Vagina (tissue), 2 donors: ENCODE results near the gene DPP4. TPM values are rescaled to one million over a fixed set of nuclear protein-coding genes. Genes with fewer than 3 reads are reported as not detected.

Experiments used
- DNase-seq, 2 donors: peaks; one replicate each; pipeline ENCODE4 v3.0.0-alpha.2; 2017; ENCODE audit errors: extremely low spot score in 2 of 2
- H3K27ac ChIP-seq: fragments of 200-600 bp; sonication (generic); one replicate; pipeline ENCODE4 v1.5.1; 2019
- H3K27me3 ChIP-seq: fragments of 200-600 bp; sonication (generic); one replicate; pipeline ENCODE4 v1.5.1; 2019
- H3K36me3 ChIP-seq, 2 donors: fragments of 200-600 bp; sonication (generic); one replicate each; pipeline ENCODE4 v1.5.1; 2017 to 2019
- H3K4me1 ChIP-seq: fragments of 200-600 bp; sonication (generic); one replicate; pipeline ENCODE4 v1.5.1; 2019
- H3K4me3 ChIP-seq, 2 donors: fragments of 200-600 bp; sonication (generic); 1 replicate in 1 of 2; 2 replicates in 1 of 2; pipeline ENCODE4 v1.5.1; 2016 to 2019
- H3K9me3 ChIP-seq: fragments of 200-600 bp; sonication (generic); one replicate; pipeline ENCODE4 v1.5.1; 2019
- POLR2A ChIP-seq, 2 donors: fragments of 450-650 bp; IDR thresholded peaks; one replicate each; pipeline ENCODE4 v1.6.1; 2017; ENCODE audit warnings: antibody characterized with exemption in 2 of 2, mild to moderate bottlenecking in 2 of 2, moderate library complexity in 2 of 2
- POLR2AphosphoS5 ChIP-seq, 2 donors: sonication (generic); formaldehyde crosslinking; IDR thresholded peaks; one replicate each; pipeline ENCODE4 v1.9.0; 2017; ENCODE audit warnings: antibody characterized with exemption in 2 of 2, mild to moderate bottlenecking in 2 of 2, low read depth in 1 of 2; ENCODE audit not compliant: insufficient read depth in 1 of 2
- intact Hi-C: fragments of 100-400 bp; cut with DNase I; formaldehyde crosslinking; loops from one replicate; pipeline ENCODE4 v1.15.1; 2023
- total RNA-seq: library from RNA; depleted of rRNA; stranded (reverse); fragments of >200 nt; gene quantifications from one replicate; pipeline ENCODE4 v1.2.3, GENCODE V29; 2016
- TF ChIP-seq, protein P1 (sequence below), 3 experiments: fragments of 450-650 bp in 2 of 3; fragments of 200-600 bp in 1 of 3; sonication (generic) in 1 of 3; IDR thresholded peaks; one replicate each; pipeline ENCODE4 v1.5.1; 2017 to 2019; ENCODE audit warnings: antibody characterized with exemption in 3 of 3, mild to moderate bottlenecking in 2 of 3, moderate library complexity in 2 of 3

DPP4 gene
- total RNA-seq, 1 donor from 2014 or later = 15.5 TPM

DNA sequence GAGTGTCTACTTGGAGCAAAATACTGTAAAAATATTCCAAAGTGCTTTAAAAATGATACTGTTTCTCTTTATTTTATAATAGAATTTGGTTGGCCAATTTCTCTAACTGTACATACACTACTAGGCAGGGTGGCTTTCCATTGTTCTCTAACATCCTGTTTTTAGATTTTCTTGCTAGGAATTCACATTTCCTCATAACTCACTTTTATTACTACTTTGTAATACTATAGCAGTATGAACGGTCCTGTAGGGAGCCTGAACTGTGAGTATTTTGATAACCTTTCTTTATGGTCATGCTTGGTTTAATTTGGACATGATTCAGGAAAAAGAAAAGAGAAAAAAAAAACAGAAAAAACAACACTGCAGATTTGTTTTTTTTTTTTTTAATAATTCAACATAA lies 40.3 kb upstream of the DPP4 start:
- no peaks in the 10 kb centered on the region for H3K9me3 ChIP-seq
- TF ChIP-seq, protein P1, sequence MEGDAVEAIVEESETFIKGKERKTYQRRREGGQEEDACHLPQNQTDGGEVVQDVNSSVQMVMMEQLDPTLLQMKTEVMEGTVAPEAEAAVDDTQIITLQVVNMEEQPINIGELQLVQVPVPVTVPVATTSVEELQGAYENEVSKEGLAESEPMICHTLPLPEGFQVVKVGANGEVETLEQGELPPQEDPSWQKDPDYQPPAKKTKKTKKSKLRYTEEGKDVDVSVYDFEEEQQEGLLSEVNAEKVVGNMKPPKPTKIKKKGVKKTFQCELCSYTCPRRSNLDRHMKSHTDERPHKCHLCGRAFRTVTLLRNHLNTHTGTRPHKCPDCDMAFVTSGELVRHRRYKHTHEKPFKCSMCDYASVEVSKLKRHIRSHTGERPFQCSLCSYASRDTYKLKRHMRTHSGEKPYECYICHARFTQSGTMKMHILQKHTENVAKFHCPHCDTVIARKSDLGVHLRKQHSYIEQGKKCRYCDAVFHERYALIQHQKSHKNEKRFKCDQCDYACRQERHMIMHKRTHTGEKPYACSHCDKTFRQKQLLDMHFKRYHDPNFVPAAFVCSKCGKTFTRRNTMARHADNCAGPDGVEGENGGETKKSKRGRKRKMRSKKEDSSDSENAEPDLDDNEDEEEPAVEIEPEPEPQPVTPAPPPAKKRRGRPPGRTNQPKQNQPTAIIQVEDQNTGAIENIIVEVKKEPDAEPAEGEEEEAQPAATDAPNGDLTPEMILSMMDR (IDR thresholded peaks at IDR 0.05) = no peak
- TF ChIP-seq POLR2A (IDR thresholded peaks at IDR 0.05) = no peak
- TF ChIP-seq POLR2AphosphoS5 (IDR thresholded peaks at IDR 0.05; ENCODE audit: insufficient read depth in 1 of 2, low read depth in 1 of 2) = no peak
- intact Hi-C loops = no loop called here
- no peaks in the 10 kb centered on the region for H3K36me3 ChIP-seq
- DNase-seq = no peak
- no peaks in the 10 kb centered on the region for H3K27me3 ChIP-seq
- no peak overlapping the region for H3K4me3 ChIP-seq
- no peak overlapping the region for H3K27ac ChIP-seq
- H3K4me1 ChIP-seq = peaks cover 29% of the 10 kb centered on the region

DNA sequence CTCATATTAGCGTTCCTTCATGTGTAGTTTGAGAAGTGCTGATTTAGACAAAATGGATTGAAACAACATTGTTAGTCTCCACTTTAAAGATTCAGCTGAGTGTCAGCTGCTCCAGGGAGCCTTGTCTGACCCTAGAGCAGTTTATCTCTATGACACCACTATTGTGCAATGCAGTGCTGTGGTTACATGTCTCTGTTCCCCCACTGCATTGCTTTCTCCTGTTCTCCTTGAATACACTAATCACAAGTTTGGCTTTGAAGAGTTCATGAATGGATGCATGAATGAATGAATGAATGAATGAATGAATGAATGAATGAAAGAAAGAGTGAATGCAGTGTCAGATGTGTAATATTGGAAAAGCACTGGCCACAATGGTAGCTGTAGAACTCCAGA lies 39.8 kb upstream of the DPP4 start:
- intact Hi-C loops = no loop called here

DNA sequence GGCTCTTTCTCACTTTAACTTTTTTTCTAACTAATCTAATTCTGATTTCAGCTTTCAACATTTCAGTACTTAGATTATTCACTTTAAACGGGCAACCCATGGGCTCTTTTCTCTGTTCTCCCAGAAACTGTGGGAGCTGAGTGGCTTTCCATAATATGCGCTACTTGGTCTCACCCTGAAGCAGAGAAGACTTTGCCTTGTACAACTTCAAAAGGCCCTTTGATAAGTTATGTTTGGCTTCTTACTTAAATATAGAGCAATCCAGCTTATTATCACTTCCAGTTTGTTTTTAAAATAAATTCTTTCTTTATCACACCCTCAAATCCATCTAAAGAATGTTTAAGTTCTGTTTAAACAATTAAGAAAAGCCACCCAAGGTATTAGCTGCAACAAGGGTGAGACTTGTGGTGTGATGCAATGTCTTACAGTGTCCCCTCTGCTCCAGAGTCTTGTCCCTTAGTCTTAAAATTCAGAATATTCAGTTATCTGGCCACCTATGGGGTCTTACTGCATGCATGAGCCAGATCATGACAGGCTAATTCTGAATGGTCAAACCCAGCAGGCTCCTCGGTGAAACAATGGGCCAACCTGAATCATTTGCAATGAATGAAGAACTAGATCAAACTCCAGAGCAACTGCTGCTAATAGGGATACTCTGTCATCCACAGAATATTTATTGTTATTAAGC lies 39.2 kb upstream of the DPP4 start:
- H3K27me3 ChIP-seq = no peaks in the 10 kb centered on the region
- H3K36me3 ChIP-seq = no peaks in the 10 kb centered on the region
- no peaks in the 10 kb centered on the region for H3K9me3 ChIP-seq
- no peak overlapping the region for H3K4me3 ChIP-seq
- H3K27ac ChIP-seq = no peak overlapping the region
- intact Hi-C loops = no loop called here
- peaks cover 18% of the 10 kb centered on the region for H3K4me1 ChIP-seq
- TF ChIP-seq, protein P1 (IDR thresholded peaks at IDR 0.05) = no peak
- TF ChIP-seq POLR2AphosphoS5 (IDR thresholded peaks at IDR 0.05; ENCODE audit: insufficient read depth in 1 of 2, low read depth in 1 of 2) (no peak), POLR2A (IDR thresholded peaks at IDR 0.05) (no peak)
- no peak for DNase-seq

More for the DNA sequence above, 39.8 kb upstream of the DPP4 start:
- H3K4me1 ChIP-seq = peaks cover 24% of the 10 kb centered on the region
- no peak overlapping the region for H3K27ac ChIP-seq
- no peak for TF ChIP-seq POLR2A (IDR thresholded peaks at IDR 0.05)
- no peak for TF ChIP-seq POLR2AphosphoS5 (IDR thresholded peaks at IDR 0.05; ENCODE audit: insufficient read depth in 1 of 2, low read depth in 1 of 2)
- TF ChIP-seq, protein P1 (IDR thresholded peaks at IDR 0.05) = no peak
- H3K36me3 ChIP-seq = no peaks in the 10 kb centered on the region
- no peaks in the 10 kb centered on the region for H3K9me3 ChIP-seq
- H3K27me3 ChIP-seq = no peaks in the 10 kb centered on the region
- no peak for DNase-seq
- H3K4me3 ChIP-seq = no peak overlapping the region

DNA sequence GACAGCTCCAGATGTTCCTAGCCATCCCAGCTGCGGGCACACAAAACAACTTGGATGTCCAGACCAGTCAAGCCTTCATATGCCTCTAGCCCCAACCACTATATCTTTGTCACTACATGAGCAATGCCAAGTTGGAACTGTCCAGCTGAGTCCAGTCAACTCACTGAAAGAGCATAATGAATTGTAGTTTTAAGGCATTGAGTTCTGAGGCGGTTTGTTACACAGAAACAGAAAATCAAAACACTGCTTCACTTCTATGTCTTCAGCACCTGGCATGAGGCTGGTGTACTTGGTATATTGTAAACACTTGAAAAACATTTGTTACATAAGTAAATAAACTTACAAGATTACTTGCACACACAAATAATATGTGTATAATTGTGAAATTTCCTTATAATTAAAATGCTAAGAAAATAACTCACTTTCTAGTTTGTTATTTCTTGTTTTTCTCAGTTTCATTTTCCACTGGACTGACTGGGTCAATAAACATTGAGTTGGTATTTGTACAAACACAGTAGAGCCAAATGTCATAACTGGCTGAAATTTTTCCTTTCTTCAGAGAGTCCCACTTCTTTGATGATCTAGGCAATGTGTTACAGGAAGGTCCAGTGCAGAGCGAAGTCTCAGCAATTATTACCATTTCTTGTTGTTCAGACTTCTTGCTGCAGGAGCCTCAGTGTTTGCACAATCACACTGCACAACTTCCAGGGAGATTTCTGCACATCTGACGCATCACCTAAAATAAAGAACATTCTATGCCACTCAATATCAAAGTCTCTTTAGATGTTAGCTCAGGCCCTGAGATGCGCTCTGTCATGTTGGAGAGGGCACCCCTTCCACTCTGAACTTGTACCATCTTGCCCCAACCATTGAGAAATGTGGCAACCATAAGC lies 38.2 kb upstream of the DPP4 start:
- Histone ChIP-seq H3K27ac (no peak overlapping the region), H3K4me3 (no peak overlapping the region), H3K36me3 (no peaks in the 10 kb centered on the region), H3K27me3 (no peaks in the 10 kb centered on the region), H3K4me1 (peaks cover 17% of the 10 kb centered on the region), H3K9me3 (no peaks in the 10 kb centered on the region)
- TF ChIP-seq POLR2AphosphoS5 (IDR thresholded peaks at IDR 0.05; ENCODE audit: insufficient read depth in 1 of 2, low read depth in 1 of 2) = no peak
- TF ChIP-seq POLR2A (IDR thresholded peaks at IDR 0.05) = no peak
- TF ChIP-seq, protein P1 (IDR thresholded peaks at IDR 0.05) = no peak
- no peak for DNase-seq
- intact Hi-C loops = no loop called here
